GM23248 (cell line): Measurements from ENCODE around the gene ZBTB42. TPM values are rescaled to one million over a fixed set of nuclear protein-coding genes. Genes with fewer than 3 reads are reported as not detected.

Experiments
- DNase-seq: peaks from one replicate; pipeline ENCODE4 v3.0.0-alpha.2; 2015
- H2AFZ ChIP-seq: fragments of 200-600 bp; sonication (generic); 2 replicates; pipeline ENCODE4 v1.6.1; 2016; ENCODE audit warnings: antibody characterized with exemption
- H3F3A ChIP-seq: fragments of 200-600 bp; sonication (generic); 2 replicates; pipeline ENCODE4 v1.6.1; 2016; ENCODE audit warnings: mild to moderate bottlenecking, antibody characterized with exemption, mixed run types; ENCODE audit not compliant: insufficient read depth
- H3K27ac ChIP-seq: fragments of 200-600 bp; sonication (generic); 2 replicates; pipeline ENCODE4 v1.5.1; 2016; ENCODE audit warnings: mild to moderate bottlenecking
- H3K27me3 ChIP-seq: fragments of 200-600 bp; sonication (generic); replicated peaks from 2 replicates; pipeline ENCODE4 v1.6.1; 2016; ENCODE audit warnings: mild to moderate bottlenecking; ENCODE audit not compliant: insufficient read depth
- H3K36me3 ChIP-seq: fragments of 200-600 bp; sonication (generic); 2 replicates; pipeline ENCODE4 v1.6.1; 2016; ENCODE audit warnings: low read depth, mild to moderate bottlenecking
- H3K4me1 ChIP-seq: fragments of 200-600 bp; sonication (generic); 2 replicates; pipeline ENCODE4 v1.6.1; 2016; ENCODE audit warnings: mild to moderate bottlenecking; ENCODE audit not compliant: insufficient read depth
- H3K4me2 ChIP-seq: fragments of 200-600 bp; sonication (generic); one replicate; pipeline ENCODE4 v1.6.1; 2016; ENCODE audit warnings: mild to moderate bottlenecking; ENCODE audit not compliant: unreplicated experiment
- H3K4me3 ChIP-seq: fragments of 200-600 bp; sonication (generic); 2 replicates; pipeline ENCODE4 v1.5.1; 2016; ENCODE audit warnings: mild to moderate bottlenecking
- H3K79me2 ChIP-seq: fragments of 200-600 bp; sonication (generic); 2 replicates; pipeline ENCODE4 v1.6.1; 2016; ENCODE audit warnings: mild to moderate bottlenecking; ENCODE audit not compliant: insufficient read depth
- H3K9ac ChIP-seq: fragments of 200-600 bp; sonication (generic); 2 replicates; pipeline ENCODE4 v1.6.1; 2016; ENCODE audit warnings: mild to moderate bottlenecking
- H3K9me2 ChIP-seq: fragments of 200-600 bp; sonication (generic); 2 replicates; pipeline ENCODE4 v1.6.1; 2016; ENCODE audit warnings: mixed run types, mild to moderate bottlenecking, moderate library complexity; ENCODE audit not compliant: insufficient read depth
- H3K9me3 ChIP-seq: fragments of 200-600 bp; sonication (generic); one replicate; pipeline ENCODE4 v1.6.1; 2017; ENCODE audit warnings: low read depth
- H4K20me1 ChIP-seq: fragments of 200-600 bp; sonication (generic); 2 replicates; pipeline ENCODE4 v1.6.0; 2016; ENCODE audit not compliant: insufficient read depth
- EZH2 ChIP-seq: fragments of 200-600 bp; sonication (generic); IDR thresholded peaks from 2 replicates; pipeline ENCODE4 v1.6.1; 2018; ENCODE audit warnings: antibody characterized with exemption, mild to moderate bottlenecking; ENCODE audit not compliant: insufficient read depth, poor library complexity, severe bottlenecking
- EZH2phosphoT487 ChIP-seq: fragments of 200-600 bp; sonication (generic); IDR thresholded peaks from 2 replicates; pipeline ENCODE4 v1.6.1; 2018; ENCODE audit warnings: antibody characterized with exemption, moderate library complexity, mild to moderate bottlenecking, low read depth; ENCODE audit not compliant: insufficient read depth
- WGBS, 2 experiments: methylation state at CpG; one replicate each; pipeline ENCODE4 v1.1.6; 2015 to 2017; ENCODE audit warnings: low lambda C conversion rate in 2 of 2, low coverage in 1 of 2; ENCODE audit errors: missing lambda C conversion rate in 2 of 2; 5-methylcytosine and 5-hydroxymethylcytosine counted together
- in situ Hi-C: fragments of 300-500 bp; cut with MboI; formaldehyde crosslinking; loops from 2 replicates; pipeline ENCODE4 v1.15.0; 2020
- polyA plus RNA-seq: library from polyadenylated mRNA; unstranded; fragments of >200 nt; fragmentation: Nextera tagmentation; extraction: Ambion mirVana; gene quantifications from 2 replicates; pipeline ENCODE4 v1.2.1, GENCODE V29; 2016
- total RNA-seq: library from RNA; depleted of rRNA; stranded (reverse); fragments of >200 nt; shearing (Covaris generic); gene quantifications from 2 replicates; pipeline ENCODE4 v1.2.3, GENCODE V29; 2014

The ZBTB42 gene
- total and polyA plus RNA-seq, 2 experiments from 2014 or later = 0.56 to 2.4 TPM

DNA sequence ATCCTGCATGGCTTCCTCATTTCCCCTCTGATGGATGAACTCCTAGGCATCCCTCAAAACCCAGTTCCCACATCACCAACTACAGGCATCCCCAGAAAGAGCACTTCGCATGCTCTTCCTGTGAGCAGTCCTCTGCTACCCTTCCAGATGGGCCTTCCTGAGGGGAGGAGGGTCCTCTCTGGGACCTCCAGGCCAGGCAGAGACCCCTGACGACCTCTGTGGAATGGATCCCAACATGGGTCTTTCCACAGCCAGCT is 7.3 kb upstream of the ZBTB42 start:
- in situ Hi-C loops = no loop called here
- H3K27me3 ChIP-seq = no peaks in the 10 kb centered on the region
- H3K36me3 ChIP-seq = no peaks in the 10 kb centered on the region
- H4K20me1 ChIP-seq = 0 out of 2 replicates have a peak, but pooled peaks cover 5% of the 10 kb centered on the region
- WGBS, 2 experiments = 83 to 93% methylated on average over 1 to 2 of the region's 2 CpGs
- peaks cover 62% of the 10 kb centered on the region for H3K79me2 ChIP-seq
- no peak overlapping the region for H2AFZ ChIP-seq
- H3K4me3 ChIP-seq = peak overlapping the region; percentile 79
- no peak for DNase-seq
- peak overlapping the region; percentile 96 for H3K4me2 ChIP-seq
- H3K9ac ChIP-seq = peak overlapping the region; percentile 81; the same call in 1 of the 2 replicates
- H3K27ac ChIP-seq = no peak overlapping the region
- peaks cover 7% of the 10 kb centered on the region; the same call in 1 of the 2 replicates for H3F3A ChIP-seq
- peaks cover 16% of the 10 kb centered on the region for H3K4me1 ChIP-seq
- TF ChIP-seq EZH2phosphoT487 = no peak
- TF ChIP-seq EZH2 = no peak
- no peaks in the 10 kb centered on the region for H3K9me2 ChIP-seq
- no peaks in the 10 kb centered on the region for H3K9me3 ChIP-seq

DNA sequence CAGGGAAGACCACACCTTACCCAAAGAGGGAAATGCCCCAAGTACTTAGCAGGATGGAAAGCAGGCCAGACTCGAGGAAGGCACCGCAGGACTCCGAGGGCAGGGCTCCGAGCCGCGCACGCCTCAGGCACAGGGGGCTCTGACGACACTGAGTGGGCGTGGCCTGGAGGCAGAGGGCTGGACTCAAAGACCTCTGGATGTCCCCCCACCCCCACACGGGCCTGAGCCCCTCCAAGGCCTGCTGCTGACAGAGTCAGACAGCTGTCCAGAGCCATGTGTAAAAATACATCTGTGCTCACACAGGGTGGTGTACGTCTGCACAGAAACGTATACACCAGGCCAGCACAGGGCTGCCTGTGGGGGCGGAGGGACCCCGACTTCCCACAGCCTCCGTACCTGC is 6.8 kb upstream of the ZBTB42 start:
- H3K4me2 ChIP-seq = peak overlapping the region; percentile 96
- H3F3A ChIP-seq = peaks cover 12% of the 10 kb centered on the region
- peak overlapping the region; percentile 81 for H3K9ac ChIP-seq
- H3K4me3 ChIP-seq = peak overlapping the region; percentile 79
- TF ChIP-seq EZH2phosphoT487 (no peak), EZH2 (no peak)
- WGBS, 2 experiments = 39 to 42% methylated on average over 15 of the region's 15 CpGs
- H3K27me3 ChIP-seq = no peaks in the 10 kb centered on the region
- peaks cover 16% of the 10 kb centered on the region for H3K4me1 ChIP-seq
- H3K36me3 ChIP-seq = no peaks in the 10 kb centered on the region
- peak; percentile 22 for DNase-seq
- no peak overlapping the region for H2AFZ ChIP-seq
- H3K9me2 ChIP-seq = no peaks in the 10 kb centered on the region
- H3K79me2 ChIP-seq = peaks cover 58% of the 10 kb centered on the region
- H4K20me1 ChIP-seq = 0 out of 2 replicates have a peak, but pooled peaks cover 5% of the 10 kb centered on the region
- no peak overlapping the region for H3K27ac ChIP-seq
- in situ Hi-C loops = no loop called here
- H3K9me3 ChIP-seq = no peaks in the 10 kb centered on the region

GRCh38 chr14:104794631-104794992 is 6.3 kb upstream of the ZBTB42 start:
- H3K4me3 ChIP-seq = peak overlapping the region; percentile 79
- H3K27me3 ChIP-seq = no peaks in the 10 kb centered on the region
- H3K4me2 ChIP-seq = peak overlapping the region; percentile 96
- H3K9me3 ChIP-seq = no peaks in the 10 kb centered on the region
- DNase-seq = peak; percentile 67
- peak overlapping the region; percentile 81 for H3K9ac ChIP-seq
- peak overlapping the region; percentile 38 for H3K27ac ChIP-seq
- no peaks in the 10 kb centered on the region for H3K36me3 ChIP-seq
- peaks cover 17% of the 10 kb centered on the region for H3F3A ChIP-seq
- H3K9me2 ChIP-seq = no peaks in the 10 kb centered on the region
- H4K20me1 ChIP-seq = 0 out of 2 replicates have a peak, but pooled peaks cover 5% of the 10 kb centered on the region
- H3K4me1 ChIP-seq = peaks cover 16% of the 10 kb centered on the region
- TF ChIP-seq EZH2phosphoT487 (no peak), EZH2 (no peak)
- in situ Hi-C loops = no loop called here
- peaks cover 53% of the 10 kb centered on the region for H3K79me2 ChIP-seq
- WGBS, 2 experiments = 0 to 1% methylated on average over 15 to 16 of the region's 16 CpGs
- H2AFZ ChIP-seq = 0 out of 2 replicates have a peak overlapping the region, but pooled peaks have one; percentile 4

DNA sequence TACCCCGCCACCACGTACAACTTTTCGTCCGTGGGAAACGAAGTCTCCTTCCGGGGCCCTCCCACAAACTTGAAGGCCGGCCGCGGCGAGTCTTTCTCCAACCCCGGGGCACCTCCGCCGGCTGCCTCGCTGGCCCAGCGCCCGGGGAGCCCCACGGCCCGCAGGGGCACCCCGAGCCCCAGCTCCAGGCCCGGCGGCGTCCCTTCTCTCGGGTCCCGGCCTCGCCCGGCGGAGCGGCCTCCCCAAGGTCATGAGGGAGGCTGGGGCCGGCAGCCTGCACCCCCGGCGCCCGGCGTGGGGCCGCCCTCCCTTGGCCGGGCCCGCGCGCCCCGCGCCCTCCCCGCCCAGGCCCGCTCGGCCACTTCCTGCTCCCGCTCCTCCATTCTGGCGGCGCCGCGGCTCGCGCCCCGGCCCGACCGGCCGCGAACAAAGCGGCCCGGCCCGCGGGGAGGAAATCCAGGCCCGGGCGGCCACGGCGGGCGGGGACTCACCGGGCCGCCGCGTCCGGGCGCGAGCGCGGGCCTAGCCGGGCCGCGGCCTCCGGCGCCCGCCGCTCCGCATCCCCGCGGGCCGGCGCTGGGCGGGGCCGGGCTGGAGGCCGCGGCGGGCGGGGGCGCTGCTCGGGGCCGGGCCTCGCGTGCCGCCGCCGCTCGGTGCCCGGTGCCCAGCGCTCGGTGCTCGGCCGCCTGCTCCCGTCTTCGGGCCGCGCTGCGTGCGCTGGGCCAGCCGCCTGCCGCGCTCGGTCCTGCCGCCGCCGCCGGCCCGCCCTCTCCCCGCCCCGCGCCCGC is 5.7 kb upstream of the ZBTB42 start, which contains the start of gene AKT1:
Gene AKT1, minus strand, starts transcription at position 756 of the 788 bp plus-strand sequence. CDS start 3,105 bp downstream, outside the sequence.
- Histone ChIP-seq H3K27ac (peak within 1 kb of the TSS; percentile 38), H3K4me1 (peaks cover 19% of the 10 kb centered on the region), H3K4me3 (peak within 1 kb of the TSS; percentile 79), H3K36me3 (no peaks in the 10 kb centered on the region), H3K9me3 (no peaks in the 10 kb centered on the region), H2AFZ (peak within 1 kb of the TSS; percentile 79), H3K9me2 (no peaks in the 10 kb centered on the region), H3K4me2 (peak within 1 kb of the TSS; percentile 96), H3K9ac (peak within 1 kb of the TSS; percentile 81), H3F3A (peaks cover 21% of the 10 kb centered on the region), H3K79me2 (peaks cover 48% of the 10 kb centered on the region), H3K27me3 (no peaks in the 10 kb centered on the region), H4K20me1 (0 out of 2 replicates have a peak, but pooled peaks cover 5% of the 10 kb centered on the region)
- WGBS, 2 experiments = 1 to 2% methylated on average over 33 to 50 of the region's 124 CpGs
- in situ Hi-C loops = no loop called here
- TF ChIP-seq EZH2 (no peak), EZH2phosphoT487 (no peak)
- peak; percentile 56 for DNase-seq
